SH-SY5Y (cell line): ENCODE results near the gene ANKRD36.
"Not testable (repeated sequence)": the region's sequence is repeated elsewhere in the genome, so short reads cannot be mapped to it uniquely, and the experiment has no call there.

Experiments
- GATA2 ChIP-seq: IDR thresholded peaks from 2 replicates; pipeline ENCODE4 v1.6.1; 2011; ENCODE audit warnings: mild to moderate bottlenecking, low read depth, low read length
- GATA3 ChIP-seq: IDR thresholded peaks from 2 replicates; pipeline ENCODE4 v1.6.1; 2011; ENCODE audit warnings: low read depth, mild to moderate bottlenecking, low read length, moderate library complexity

ANKRD36 gene

GRCh38 chr2:97113050-97113881, at the start of gene ANKRD36:
Gene ANKRD36, plus strand, starts transcription at chr2:97113153. Its CDS starts 587 bp downstream, at chr2:97113740.
- TF ChIP-seq GATA3, GATA2: not testable (repeated sequence)

- TF ChIP-seq GATA3 (no peak), GATA2 (no peak)
Observed at GRCh38 chr2:97067279-97068004, 45.5 kb upstream of the ANKRD36 start.

GRCh38 chr2:97068074-97068473, 44.9 kb upstream of the ANKRD36 start:
- TF ChIP-seq GATA2 (no peak), GATA3 (no peak)

- TF ChIP-seq GATA2, GATA3: not testable (repeated sequence)
Observed at GRCh38 chr2:97094772-97095611, 18.0 kb upstream of the ANKRD36 start, which contains the start of gene FAHD2B. Gene FAHD2B, minus strand, starts transcription at chr2:97094882. Its CDS starts 3,176 bp downstream, at chr2:97091706.

GRCh38 chr2:97095661-97096060, 17.3 kb upstream of the ANKRD36 start:
- TF ChIP-seq GATA2 (no peak), GATA3 (no peak)

- TF ChIP-seq GATA2 (no peak), GATA3 (no peak)
Observed at GRCh38 chr2:97210325-97210724, 97.4 kb downstream of the ANKRD36 start.

GRCh38 chr2:97267411-97268074, 154.6 kb downstream of the ANKRD36 start:
- TF ChIP-seq GATA3, result no peak
